Fibroblast of upper back skin (primary cell): ENCODE results near the gene ZFP64.
"Not testable (repeated sequence)": the region's sequence is repeated elsewhere in the genome, so short reads cannot be mapped to it uniquely, and the experiment has no call there.

Experiments used
- DNase-seq: peaks from one replicate; pipeline ENCODE4 v3.0.0-alpha.2; 2013

The ZFP64 gene

DNA sequence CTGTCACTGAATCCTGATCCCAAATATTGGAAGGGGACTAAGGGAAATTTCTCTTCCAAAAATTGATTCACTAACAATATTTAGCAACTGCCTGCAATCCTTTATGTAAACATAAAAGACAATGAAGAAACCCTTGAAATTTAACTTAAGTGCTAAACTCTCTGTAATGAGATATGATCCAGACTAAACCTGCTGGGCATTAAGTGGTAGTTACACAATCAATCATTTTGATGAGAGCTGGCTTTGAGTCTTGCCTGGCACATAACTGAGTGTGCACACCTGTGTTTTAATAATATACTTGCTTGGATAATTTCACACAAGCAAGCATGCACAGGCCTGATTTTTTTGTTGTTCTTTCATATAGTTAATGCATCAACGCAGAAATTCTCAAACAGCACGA is 9.8 kb upstream of the ZFP64 start:
- no peak for DNase-seq

GRCh38 chr20:52200870-52201269 is 9.3 kb upstream of the ZFP64 start:
- DNase-seq = peak; percentile 30

DNA sequence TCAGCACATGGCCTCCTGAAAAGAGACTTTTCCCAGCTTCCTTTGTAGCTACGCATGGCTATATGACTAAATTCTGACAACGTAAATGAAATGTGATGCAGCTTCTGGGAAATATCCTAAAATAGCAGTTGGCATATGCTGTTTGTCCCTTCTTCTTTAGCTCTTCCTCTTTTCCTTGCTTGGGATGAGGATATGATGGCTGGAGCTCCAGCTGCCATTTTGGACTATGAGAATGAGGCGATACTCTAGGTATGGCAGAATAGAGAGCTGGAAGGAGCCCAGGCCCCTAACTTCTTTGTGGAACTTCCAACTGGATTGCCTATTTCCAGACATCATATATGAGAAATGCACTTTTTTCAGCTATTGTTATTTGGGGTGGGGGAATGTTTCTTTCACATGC is 5.3 kb upstream of the ZFP64 start:
- no peak for DNase-seq

- no peak for DNase-seq
Observed at GRCh38 chr20:52193886-52194545, 2.4 kb upstream of the ZFP64 start.

GRCh38 chr20:52193133-52193532 is 1.6 kb upstream of the ZFP64 start:
- no peak for DNase-seq

- not testable (repeated sequence) for DNase-seq
Observed at GRCh38 chr20:52192719-52193007, 1.1 kb upstream of the ZFP64 start.

DNA sequence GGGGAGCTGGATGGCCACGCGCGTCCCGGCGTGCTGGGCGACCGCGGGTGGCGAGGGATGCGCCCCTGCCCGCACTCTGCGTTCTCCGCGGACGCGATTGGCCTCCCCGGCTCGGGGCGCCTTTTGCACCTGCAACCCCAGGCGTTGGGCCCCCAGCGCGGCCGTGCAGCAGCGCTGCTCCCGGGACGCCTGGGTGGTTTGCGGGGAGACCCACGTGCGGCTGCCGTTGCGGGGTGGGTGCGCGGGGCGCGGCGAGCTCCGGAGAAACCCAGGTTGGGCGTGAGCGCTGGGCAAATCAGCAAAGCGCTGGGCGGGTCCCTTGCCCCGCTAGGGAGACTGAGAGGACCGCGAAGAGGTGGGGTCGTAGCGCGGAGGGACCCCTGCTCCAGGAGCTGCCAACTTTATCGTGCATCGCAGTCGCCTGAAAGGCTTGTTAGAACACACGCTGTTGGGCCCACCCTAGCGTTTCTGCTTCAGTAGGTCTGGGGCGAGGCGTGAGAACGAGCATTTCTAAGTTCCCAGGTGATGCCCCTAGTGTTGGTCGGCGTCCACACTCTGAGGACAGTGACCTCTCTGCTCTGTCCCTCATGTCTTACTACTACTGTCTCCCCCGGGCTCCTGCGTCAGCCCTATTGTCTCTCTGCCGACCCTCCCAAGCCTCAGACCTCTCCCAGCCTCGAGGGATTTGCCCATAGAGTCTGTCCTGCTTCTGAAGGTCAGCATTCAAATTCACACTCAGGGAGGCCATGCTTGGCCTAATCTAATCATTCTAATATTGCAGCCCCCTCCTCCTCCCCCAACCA is 538 bp upstream of the ZFP64 start:
- peak; percentile 4 for DNase-seq

GRCh38 chr20:52190437-52191131 is 995 bp downstream of the ZFP64 start:
- DNase-seq = peak; percentile 13

DNA sequence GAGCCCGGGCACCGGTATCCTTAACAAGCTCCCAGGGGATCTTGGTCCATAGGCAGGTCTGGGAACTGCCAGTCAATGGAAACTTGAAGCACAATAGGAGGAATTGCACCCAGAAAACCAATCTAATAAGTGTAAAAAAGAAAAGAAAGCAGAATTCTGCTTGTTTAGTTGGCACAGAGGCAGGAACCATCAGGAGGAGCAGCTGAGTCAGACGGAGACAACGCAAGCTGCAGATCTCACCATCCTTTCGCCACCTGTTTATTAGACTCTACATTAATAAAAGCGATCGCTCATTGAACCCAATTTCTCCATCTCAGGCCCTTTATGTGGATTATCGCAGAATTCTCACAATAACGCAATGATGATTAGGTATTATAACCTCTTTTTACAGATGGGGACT is 9.8 kb downstream of the ZFP64 start:
- no peak for DNase-seq

DNA sequence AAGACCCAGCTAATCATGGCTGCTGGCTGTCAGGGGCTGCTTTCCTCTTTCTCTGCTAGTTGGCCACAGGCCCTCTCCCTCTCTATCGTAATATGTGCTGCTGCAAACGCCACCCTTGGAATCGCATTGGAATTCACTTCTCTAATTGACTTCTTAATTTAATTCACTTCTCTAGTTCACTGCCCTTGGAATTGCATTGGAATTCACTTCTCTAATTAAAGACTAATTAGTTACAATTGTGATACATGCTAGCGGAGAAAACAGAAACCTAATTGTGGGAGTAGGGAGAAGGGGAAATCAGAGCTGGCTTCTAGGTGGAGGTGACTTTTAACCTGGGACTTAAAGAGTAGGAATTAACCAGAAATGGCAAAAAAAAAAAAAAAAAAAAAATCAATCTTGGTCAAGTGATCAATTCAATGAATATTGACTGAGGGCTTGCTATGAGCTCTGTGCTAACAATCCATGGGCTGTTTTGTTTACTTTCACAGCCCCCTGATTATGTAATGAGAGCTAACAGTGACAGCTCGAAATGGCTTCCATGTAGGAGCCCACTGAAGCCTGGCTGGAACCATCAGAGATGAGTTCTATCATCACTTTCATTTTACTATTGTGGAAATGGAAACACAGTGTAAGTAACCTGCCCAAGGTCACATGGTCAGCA is 11.3 kb downstream of the ZFP64 start:
- DNase-seq = no peak

- peak; percentile 10 for DNase-seq
Observed at GRCh38 chr20:52179331-52180179, 12.0 kb downstream of the ZFP64 start.

DNA sequence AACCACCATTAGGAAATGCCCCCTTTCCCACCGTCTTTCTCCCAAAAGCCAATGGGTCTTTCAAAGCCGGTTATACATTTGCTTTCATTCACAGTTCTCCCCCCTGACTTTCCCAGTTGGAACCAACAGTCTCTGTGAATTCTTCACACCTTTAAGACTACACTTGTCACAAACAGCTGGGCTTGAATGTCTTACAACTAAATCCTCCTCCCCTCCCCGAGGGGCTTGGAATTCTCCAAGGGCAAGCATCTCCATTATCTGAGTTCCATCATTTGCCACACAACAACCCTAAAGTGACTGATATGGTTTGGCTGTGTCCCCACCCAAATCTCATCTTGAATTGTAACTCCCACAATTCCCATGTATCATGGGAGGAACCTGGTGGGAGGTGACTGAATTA is 12.9 kb downstream of the ZFP64 start:
- no peak for DNase-seq

GRCh38 chr20:52175840-52176239 is 15.7 kb downstream of the ZFP64 start:
- DNase-seq = no peak

- DNase-seq = no peak
Observed at GRCh38 chr20:52172392-52173047, 19.1 kb downstream of the ZFP64 start.

GRCh38 chr20:52171025-52171424 is 20.6 kb downstream of the ZFP64 start:
- DNase-seq = no peak

DNA sequence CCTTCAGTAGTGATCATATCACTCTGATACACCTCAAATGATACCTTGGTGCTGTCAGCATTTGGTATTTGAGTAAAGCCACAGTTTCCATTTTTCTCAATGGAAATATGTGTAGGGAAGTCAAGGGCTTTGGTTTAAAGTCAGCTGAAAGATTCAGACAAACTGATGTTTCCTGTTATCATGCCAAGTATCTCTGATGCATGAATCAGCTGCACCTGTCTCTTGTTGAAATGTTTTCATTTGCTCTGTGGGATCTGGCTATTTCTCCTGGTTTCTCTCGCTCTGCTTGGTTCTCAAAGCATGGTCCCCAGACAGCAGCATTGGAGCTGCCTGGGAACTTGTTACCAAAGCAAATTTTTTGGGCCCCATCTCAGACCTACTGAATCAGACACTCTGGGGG is 23.5 kb downstream of the ZFP64 start:
- no peak for DNase-seq

DNA sequence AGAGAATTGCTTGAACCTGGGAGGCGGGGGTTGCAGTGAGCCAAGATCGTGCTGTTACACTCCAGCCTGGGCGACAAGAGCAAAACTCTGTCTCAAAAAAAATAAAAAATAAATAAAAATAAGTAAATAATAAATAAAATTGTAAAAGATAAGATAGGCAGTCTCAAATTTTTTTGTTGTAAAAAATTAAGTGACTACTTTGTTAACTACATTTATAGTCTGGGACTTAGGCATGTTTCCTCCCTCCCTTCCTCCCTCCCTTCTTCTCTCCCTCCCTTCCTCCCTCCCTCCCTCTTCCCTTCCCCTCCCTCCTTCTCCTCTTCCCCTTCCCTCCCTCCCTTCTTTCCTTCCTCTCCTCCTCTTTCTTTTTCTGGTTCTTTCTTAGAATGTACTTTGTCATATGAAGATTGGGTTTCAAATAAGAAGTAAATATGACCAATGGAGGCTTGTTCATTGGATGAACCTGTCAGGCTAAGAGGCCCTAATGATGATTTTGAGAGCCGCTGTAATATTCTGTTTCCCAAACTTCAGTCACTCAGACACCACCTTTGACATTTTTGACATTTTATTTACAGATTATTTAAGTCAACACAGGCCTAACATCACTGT is 24.2 kb downstream of the ZFP64 start:
- DNase-seq = no peak

GRCh38 chr20:52166150-52166549 is 25.4 kb downstream of the ZFP64 start:
- no peak for DNase-seq

DNA sequence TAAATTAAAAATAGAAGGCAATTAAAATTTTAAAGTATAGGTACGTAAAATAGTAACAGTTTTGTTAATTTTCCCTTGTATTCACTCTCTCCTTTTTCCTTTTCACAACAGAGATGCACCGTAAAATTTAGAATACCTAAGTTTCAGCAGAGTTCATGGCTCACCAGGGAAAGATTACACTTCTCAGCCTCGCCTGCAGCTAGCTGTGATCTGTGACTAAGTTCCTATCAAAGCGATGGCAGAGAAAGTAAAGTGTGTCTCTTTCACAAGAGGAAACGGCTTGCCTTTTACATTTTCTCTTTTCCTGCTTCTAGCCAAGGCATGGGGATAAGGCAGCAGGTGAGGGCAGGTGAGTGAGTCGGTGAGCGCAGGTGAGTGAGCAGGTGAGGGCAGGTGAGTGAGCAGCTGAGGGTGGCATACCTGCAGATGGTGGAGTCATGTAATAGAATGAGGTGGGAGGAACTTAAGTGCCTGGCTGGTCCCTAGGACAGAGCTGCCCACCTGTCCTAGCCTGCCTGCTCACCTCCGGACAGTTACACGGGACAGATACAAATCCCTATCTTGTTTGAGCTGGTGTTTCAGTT is 30.9 kb downstream of the ZFP64 start:
- no peak for DNase-seq

GRCh38 chr20:52160049-52160570 is 31.5 kb downstream of the ZFP64 start:
- DNase-seq = no peak

DNA sequence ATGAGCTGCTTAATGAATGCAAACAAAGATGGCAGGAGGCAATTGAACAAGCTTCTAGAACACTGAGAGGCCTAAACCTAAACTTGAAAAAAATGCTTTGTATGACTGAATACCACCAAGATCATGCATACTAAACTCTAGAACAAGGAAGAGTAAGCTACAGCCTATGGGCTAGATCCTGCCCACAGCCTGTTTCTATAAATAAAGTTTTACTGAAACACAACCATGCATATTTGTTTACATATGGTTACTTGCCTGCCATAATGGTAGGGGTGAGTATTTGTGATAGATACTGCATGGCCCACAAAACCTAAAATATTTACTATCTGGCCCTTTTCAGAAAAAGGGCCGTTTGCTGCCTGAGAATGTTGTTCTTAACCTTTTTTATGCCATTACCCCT is 37.0 kb downstream of the ZFP64 start:
- DNase-seq = no peak
